ENCODE data around the gene STRADA.

STRADA gene

GRCh38 chr17:63686138-63686685 is 55.4 kb downstream of the STRADA start:
- no peak for DNase-seq (ENCODE audit: low read depth in 3 of 3, low spot score in 1 of 3)

GRCh38 chr17:63685578-63685977 is 56.0 kb downstream of the STRADA start:
- no peak for DNase-seq (ENCODE audit: low read depth in 3 of 3, low spot score in 1 of 3)

GRCh38 chr17:63685041-63685440 is 56.6 kb downstream of the STRADA start:
- no peak for DNase-seq (ENCODE audit: low read depth in 3 of 3, low spot score in 1 of 3)

- no peak for DNase-seq (ENCODE audit: low read depth in 3 of 3, low spot score in 1 of 3)
Measured at GRCh38 chr17:63682981-63683380, 58.6 kb downstream of the STRADA start.

GRCh38 chr17:63682441-63682840 is 59.2 kb downstream of the STRADA start:
- no peak for DNase-seq (ENCODE audit: low read depth in 3 of 3, low spot score in 1 of 3)

- DNase-seq (ENCODE audit: low read depth in 3 of 3, low spot score in 1 of 3) = no peak
Measured at GRCh38 chr17:63681530-63681929, 60.1 kb downstream of the STRADA start.

- DNase-seq (ENCODE audit: low read depth in 3 of 3, low spot score in 1 of 3) = no peak
Measured at GRCh38 chr17:63680700-63681099, 60.9 kb downstream of the STRADA start.

- DNase-seq (ENCODE audit: low read depth in 3 of 3, low spot score in 1 of 3) = no peak
Measured at GRCh38 chr17:63679214-63679613, 62.4 kb downstream of the STRADA start.

- DNase-seq (ENCODE audit: low read depth in 3 of 3, low spot score in 1 of 3) = no peak
Measured at GRCh38 chr17:63676584-63676983, 65.0 kb downstream of the STRADA start.

- no peak for DNase-seq (ENCODE audit: low read depth in 3 of 3, low spot score in 1 of 3)
Measured at GRCh38 chr17:63675607-63676546, 65.7 kb downstream of the STRADA start.

GRCh38 chr17:63675231-63675606 is 66.4 kb downstream of the STRADA start:
- DNase-seq (ENCODE audit: low read depth in 3 of 3, low spot score in 1 of 3) = no peak

GRCh38 chr17:63672856-63673255 is 68.7 kb downstream of the STRADA start:
- DNase-seq (ENCODE audit: low read depth in 3 of 3, low spot score in 1 of 3) = no peak

- DNase-seq (ENCODE audit: low read depth in 3 of 3, low spot score in 1 of 3) = no peak
Measured at GRCh38 chr17:63665527-63666214, 75.9 kb downstream of the STRADA start.

GRCh38 chr17:63659850-63660249 is 81.7 kb downstream of the STRADA start:
- no peak for DNase-seq (ENCODE audit: low read depth in 3 of 3, low spot score in 1 of 3)

- no peak for DNase-seq (ENCODE audit: low read depth in 3 of 3, low spot score in 1 of 3)
Measured at GRCh38 chr17:63658366-63658765, 83.2 kb downstream of the STRADA start.

GRCh38 chr17:63657786-63658185 is 83.8 kb downstream of the STRADA start:
- no peak for DNase-seq (ENCODE audit: low read depth in 3 of 3, low spot score in 1 of 3)

- DNase-seq (ENCODE audit: low read depth in 3 of 3, low spot score in 1 of 3) = no peak
Measured at GRCh38 chr17:63653050-63653449, 88.5 kb downstream of the STRADA start.
